MG63 (cell line): ENCODE data around the gene DCTN2. TPM values are rescaled to one million over a fixed set of nuclear protein-coding genes. Genes with fewer than 3 reads are reported as not detected.
"Not testable (repeated sequence)": the region's sequence is repeated elsewhere in the genome, so short reads cannot be mapped to it uniquely, and the experiment has no call there.

ENCODE experiments used
- DNase-seq: peaks from one replicate; pipeline ENCODE4 v3.0.0-alpha.2; 2020
- H3K27me3 ChIP-seq: fragments of 250-450 bp; sonication (Bioruptor Pico); 2 replicates; pipeline ENCODE4 v1.5.1; 2020; ENCODE audit warnings: mild to moderate bottlenecking, moderate library complexity
- H3K36me3 ChIP-seq: fragments of 250-450 bp; sonication (Bioruptor Pico); 2 replicates; pipeline ENCODE4 v1.5.1; 2020; ENCODE audit warnings: mild to moderate bottlenecking, moderate library complexity
- H3K4me3 ChIP-seq: fragments of 250-450 bp; sonication (Bioruptor Pico); 2 replicates; pipeline ENCODE4 v1.5.1; 2020; ENCODE audit warnings: mild to moderate bottlenecking, moderate library complexity
- H3K9me3 ChIP-seq: fragments of 250-450 bp; sonication (Bioruptor Pico); 2 replicates; pipeline ENCODE4 v1.5.1; 2020; ENCODE audit warnings: mild to moderate bottlenecking, moderate library complexity
- total RNA-seq: library from RNA; depleted of rRNA; stranded (reverse); fragments of >200 nt; shearing (Covaris generic); gene quantifications from 2 replicates; pipeline ENCODE4 v1.2.3, GENCODE V29; 2014; ENCODE audit warnings: low replicate concordance; rRNA removed

DCTN2 gene
- 158 and 249 TPM in 2 replicates for total RNA-seq

DNA sequence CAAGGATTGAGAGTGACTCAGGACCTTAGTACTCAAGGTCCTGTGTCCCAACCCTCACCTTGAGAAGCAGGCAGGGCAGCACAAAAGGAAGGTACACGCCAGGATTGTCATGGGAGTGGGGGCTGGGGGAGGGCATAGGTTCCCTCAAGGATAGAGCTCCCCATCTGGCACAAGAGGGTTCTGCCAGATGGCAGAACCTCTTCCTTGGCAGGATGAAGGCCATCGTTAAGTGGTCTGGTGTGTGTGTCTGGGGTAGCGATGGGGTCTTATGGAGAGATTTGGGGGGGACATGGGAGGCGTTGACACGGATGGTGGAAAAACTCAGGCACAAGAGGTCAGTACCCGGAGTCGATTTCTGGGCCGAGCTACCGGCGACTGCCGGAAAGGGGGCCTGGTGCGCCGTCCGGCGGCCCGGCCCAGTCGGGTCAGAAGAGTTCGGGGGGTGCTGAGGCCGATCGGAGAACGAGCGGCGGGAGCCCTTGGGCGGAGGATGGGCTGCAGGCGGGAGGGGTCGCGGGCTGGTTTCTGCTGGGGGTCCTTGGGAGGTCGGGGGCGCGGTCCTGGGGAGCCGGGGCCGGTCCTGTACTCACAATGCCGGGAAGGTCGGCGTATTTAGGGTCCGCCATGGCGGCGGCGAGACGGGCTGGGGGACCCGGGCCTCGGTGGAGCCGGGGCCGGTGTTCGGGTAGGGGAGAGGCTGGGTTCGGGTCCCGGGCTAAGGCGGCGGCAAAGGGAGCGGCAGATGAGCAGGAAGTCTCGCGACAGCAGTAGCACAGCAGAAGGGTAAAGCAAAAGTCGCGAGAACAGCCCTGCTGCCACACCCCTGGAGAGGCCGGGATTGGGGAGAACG is at the start of gene DCTN2:
Gene DCTN2, minus strand, starts transcription at position 755 of the 850 bp plus-strand sequence. Its CDS starts 129 bp downstream, at position 626.
- Histone ChIP-seq H3K4me3 (peak within 1 kb of the TSS; percentile 91), H3K27me3 (no peaks in the 10 kb centered on the region), H3K9me3 (no peaks in the 10 kb centered on the region), H3K36me3 (peaks cover 25% of the 10 kb centered on the region)
- DNase-seq, result peak; percentile 98

DNA sequence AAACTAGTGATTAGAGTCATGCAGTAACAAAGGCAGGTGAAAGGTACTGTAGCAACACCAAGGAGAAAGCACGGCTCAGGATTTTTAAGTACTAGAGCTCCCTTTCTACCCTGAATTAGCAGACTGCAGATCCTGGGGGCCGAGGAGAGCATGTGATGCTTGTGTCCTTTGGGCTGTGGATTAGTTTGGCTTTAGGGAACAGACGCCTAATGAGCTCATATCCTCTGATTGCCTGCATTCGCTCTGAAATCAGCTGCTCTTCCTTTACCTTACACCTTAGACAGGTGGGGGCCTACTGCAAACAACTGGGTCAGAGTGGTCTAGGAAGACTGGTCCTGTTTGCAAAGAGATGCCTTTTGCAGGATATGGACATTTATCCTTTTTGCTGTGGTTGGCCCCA is 46.2 kb upstream of the DCTN2 start:
- no peak overlapping the region for H3K4me3 ChIP-seq
- H3K9me3 ChIP-seq, result no peaks in the 10 kb centered on the region
- no peaks in the 10 kb centered on the region for H3K27me3 ChIP-seq
- no peaks in the 10 kb centered on the region for H3K36me3 ChIP-seq
- no peak for DNase-seq

DNA sequence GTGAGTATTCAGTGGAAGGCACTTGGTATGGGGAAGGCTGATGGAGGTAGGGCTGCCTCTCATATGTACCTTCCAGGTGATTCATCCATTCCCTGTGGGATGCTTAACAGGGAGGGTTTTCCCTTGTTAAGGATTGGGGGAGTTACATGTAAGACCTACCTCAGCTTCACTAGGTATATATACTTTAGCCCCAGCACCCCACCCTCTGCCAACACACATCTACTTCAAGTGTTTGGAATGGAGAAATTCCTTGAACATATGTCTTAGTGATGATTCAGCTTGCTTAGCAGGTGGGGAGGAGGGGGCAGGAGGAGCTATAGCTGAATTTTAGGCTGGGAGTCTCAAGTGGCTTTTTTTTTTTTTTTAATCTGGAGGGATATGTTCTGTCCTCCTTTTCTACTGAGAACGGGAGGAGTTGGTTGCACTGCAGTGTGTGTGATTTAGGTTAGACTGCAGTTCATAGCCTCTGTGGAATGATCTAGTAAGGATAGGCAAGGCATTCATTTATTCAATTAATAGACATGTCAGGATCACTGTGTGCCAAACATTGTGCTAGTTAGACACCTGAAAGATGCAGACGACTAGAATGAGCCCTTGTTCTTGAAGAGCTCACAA is 45.7 kb upstream of the DCTN2 start:
- no peaks in the 10 kb centered on the region for H3K9me3 ChIP-seq
- no peak for DNase-seq
- H3K4me3 ChIP-seq, result no peak overlapping the region
- no peaks in the 10 kb centered on the region for H3K36me3 ChIP-seq
- H3K27me3 ChIP-seq, result no peaks in the 10 kb centered on the region; the same call in 1 of the 2 replicates

DNA sequence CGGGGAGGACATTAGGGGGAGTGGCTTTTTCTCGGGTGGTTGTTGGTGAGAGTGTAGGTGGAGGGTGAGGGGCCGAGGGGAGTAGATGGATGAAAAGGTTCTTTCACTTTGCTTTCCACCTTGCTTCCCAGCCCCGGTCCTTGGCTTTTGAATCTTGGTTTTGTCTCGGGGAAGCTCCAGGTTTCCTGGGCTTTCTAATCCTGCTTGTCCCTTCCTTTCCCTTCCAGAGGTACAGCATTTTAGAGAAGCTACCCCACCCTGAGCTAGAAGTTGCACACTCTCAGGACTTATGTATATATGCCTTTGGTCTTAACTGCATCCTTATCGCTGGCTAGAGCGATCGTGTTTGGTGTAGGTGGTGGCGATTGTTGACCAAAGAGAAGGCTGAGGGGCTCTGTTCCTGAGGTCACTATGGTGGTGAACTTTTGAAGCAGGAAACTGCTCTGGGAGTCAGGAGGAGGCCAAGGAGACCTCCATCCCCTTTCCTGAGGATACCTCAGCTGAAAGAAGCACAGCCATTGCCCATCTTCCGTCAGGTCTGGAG is 44.9 kb upstream of the DCTN2 start:
- Histone ChIP-seq H3K27me3 (no peaks in the 10 kb centered on the region; the same call in 1 of the 2 replicates), H3K4me3 (peak overlapping the region; percentile 80), H3K9me3 (no peaks in the 10 kb centered on the region), H3K36me3 (no peaks in the 10 kb centered on the region)
- DNase-seq, result no peak

DNA sequence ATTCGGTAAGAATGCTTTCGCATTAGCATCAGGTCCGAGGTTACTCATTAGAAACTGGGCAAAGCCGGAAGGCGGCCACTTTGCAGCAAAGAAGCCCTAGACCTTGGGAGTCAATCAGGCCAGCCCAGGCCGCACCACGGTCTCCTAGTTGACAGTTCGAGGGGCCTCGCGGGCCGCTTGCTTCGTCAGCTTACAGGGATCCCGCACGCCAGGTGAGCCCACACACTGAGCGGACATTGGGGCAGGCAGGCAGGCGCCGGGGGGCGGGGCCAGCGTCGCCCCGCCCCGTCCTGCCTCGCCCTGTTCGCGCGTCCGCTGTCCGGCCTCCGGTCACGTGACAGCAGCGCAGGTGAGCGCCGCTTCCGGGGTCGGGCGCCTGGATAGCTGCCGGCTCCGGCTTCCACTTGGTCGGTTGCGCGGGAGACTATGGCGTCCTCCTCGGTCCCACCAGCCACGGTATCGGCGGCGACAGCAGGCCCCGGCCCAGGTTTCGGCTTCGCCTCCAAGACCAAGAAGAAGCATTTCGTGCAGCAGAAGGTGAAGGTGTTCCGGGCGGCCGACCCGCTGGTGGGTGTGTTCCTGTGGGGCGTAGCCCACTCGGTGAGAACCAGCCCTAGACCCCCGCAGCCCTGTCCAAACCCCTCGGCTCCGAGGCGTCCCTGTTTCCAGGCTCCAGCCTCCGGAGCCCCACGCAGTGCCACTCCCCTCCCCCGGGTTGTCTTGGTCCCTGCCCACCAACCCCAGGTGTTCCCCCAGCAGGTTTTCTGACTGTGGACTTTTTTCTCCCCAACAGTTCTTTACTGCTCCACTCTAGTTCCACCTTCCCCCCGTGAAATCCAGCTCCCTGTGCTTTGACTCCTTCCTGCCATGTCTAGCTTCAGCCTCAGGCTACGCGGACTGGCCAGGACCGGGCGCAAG is 44.1 kb upstream of the DCTN2 start, which contains the start of gene PIP4K2C:
Gene PIP4K2C, plus strand, starts transcription at position 329 of the 918 bp plus-strand sequence. Its CDS starts 98 bp downstream, at position 427.
- H3K9me3 ChIP-seq, result no peaks in the 10 kb centered on the region
- no peaks in the 10 kb centered on the region for H3K36me3 ChIP-seq
- peak within 1 kb of the TSS; percentile 80 for H3K4me3 ChIP-seq
- DNase-seq, result peak; percentile 66
- no peaks in the 10 kb centered on the region; the same call in 1 of the 2 replicates for H3K27me3 ChIP-seq

DNA sequence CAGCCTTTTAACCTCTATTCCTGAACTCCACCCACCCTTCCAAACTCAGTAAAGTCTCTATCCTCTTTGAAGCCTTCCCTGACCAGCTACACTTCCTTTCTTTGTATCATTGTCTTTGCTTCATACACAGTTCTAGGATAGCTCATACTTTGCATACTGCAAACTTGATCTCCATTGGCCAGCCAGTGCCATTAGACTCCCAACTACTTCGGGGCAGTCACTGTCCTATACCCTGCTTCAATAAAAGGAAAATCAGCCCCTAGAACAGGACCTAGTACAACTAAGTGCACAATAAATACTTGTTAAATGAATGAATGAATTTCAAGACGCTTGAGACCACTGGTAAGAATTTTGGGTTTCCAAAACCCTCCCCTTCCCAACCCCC is 43.5 kb upstream of the DCTN2 start:
- peak overlapping the region; percentile 80 for H3K4me3 ChIP-seq
- no peaks in the 10 kb centered on the region for H3K36me3 ChIP-seq
- no peaks in the 10 kb centered on the region for H3K9me3 ChIP-seq
- H3K27me3 ChIP-seq, result no peaks in the 10 kb centered on the region; the same call in 1 of the 2 replicates
- no peak for DNase-seq

DNA sequence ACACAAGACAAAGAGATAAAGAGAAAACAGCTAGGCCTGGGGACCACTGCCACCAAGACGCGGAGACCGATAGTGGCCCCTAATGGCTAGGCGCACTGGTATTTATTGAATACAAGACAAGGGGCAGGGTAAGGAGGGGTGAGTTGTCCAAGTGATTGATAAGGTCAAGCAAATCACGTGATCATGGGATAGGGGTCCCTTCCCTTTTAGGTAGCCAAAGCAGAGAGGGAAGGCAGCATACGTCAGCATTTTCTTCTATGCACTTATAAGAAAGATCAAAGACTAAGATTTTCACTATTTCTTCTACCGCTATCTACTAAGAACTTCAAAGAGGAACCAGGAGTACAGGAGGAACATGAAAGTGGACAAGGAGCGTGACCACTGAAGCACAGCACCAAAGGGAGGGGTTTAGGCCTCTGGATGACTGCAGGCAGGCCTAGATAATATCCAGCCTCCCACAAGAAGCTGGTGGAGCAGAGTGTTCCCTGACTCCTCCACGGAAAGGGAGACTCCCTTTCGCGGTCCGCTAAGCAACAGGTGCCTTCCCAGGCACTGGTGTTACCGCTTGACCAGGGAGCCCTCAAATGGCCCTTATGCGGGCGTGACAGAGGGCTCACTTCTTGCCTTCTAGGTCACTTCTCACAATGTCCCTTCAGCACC is 42.1 kb upstream of the DCTN2 start:
- not testable (repeated sequence) for DNase-seq, H3K4me3 ChIP-seq

DNA sequence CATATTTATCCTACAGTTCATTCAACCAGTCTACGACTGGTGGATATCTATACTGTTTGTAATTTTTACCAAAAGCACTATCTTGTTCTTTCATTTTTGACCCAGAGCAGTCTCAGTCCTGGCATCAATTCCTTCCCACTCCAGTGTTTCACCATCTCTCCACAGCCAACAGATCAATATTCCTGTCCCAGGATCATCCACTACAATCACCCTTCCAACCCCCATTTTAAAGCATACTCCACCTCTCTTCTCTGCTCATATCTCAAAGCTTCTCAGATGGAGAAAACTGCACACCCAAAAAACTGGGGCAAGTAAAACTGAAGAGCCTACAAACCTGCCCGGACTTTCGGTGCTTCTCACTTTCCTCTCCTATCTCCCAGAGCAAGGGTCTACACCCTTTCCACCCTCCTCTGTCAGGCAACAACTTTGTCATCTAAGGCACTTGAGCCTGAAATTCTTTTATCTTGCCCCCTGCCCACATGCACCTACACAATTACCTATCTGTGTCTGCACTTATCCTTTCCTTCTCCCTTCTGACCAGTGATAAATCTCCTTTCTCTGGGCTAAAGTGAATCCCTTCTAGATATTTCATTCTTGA is 39.9 kb upstream of the DCTN2 start:
- Histone ChIP-seq H3K36me3 (no peaks in the 10 kb centered on the region), H3K4me3 (no peak overlapping the region), H3K27me3 (peaks cover 3% of the 10 kb centered on the region; the same call in 1 of the 2 replicates), H3K9me3 (no peaks in the 10 kb centered on the region)
- DNase-seq, result no peak

More for the DNA sequence above, 42.1 kb upstream of the DCTN2 start:
- not testable (repeated sequence) for H3K27me3 ChIP-seq, H3K36me3 ChIP-seq, H3K9me3 ChIP-seq

DNA sequence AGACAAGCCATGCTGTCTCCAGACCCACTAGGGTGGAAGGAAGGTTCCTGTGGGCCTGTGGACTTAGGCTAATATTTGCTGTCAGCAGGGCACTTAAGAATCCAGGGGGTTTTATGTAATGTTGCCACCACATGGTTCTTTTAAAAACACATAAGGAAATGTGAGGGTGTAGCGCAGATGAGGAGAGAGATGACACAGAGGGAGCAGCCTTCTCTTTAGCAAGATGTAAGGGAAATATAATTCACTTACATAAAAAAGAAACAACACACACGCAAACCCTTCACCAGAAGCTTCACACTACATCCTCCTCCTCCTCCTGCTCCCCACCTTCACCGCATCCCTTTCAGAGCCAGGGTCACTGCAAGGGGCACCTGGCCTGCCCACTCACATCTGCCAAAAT is 39.1 kb upstream of the DCTN2 start:
- DNase-seq, result no peak
- no peak overlapping the region for H3K4me3 ChIP-seq
- H3K27me3 ChIP-seq, result peaks cover 3% of the 10 kb centered on the region; the same call in 1 of the 2 replicates
- H3K36me3 ChIP-seq, result no peaks in the 10 kb centered on the region
- H3K9me3 ChIP-seq, result no peaks in the 10 kb centered on the region

DNA sequence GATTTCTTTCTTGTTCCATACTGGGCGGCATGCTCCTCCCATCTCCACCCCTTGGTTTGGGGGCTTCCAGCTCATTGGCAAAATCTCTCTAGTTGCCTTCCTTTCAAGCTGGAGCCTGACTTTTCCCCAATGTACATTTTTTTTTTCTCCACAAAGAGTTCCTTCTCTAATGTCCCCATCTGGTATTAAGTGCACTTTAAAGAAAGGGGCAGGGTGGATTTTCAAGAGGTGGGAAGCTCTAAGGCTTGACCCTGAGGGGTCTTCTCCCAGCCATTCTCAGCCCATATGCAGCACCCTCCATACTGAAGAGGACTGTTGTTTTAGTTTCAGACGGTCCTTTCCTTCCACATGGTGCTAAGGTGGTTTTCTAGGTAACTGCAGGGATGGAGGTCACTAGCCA is 38.2 kb upstream of the DCTN2 start:
- Histone ChIP-seq H3K36me3 (no peaks in the 10 kb centered on the region), H3K4me3 (no peak overlapping the region), H3K9me3 (no peaks in the 10 kb centered on the region), H3K27me3 (peaks cover 3% of the 10 kb centered on the region; the same call in 1 of the 2 replicates)
- DNase-seq, result no peak

DNA sequence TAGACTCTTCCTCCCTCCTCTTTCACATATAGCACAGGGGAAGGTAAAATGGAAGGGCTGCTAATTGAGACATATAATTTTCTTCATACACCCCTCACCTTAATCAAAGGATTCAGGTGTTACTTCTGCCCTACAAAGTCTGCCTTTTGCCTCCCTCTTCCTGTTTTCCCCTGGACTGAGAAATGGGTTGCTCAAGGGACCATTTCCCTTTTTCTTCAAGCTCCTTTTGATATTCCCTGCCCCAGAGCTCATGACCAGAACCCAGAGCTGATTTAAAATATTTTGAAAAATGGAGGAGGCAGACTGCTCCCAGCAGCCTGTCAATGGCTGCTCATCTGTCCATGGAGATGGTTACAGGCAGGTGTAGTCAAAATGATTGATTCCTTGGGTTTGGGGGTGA is 37.7 kb upstream of the DCTN2 start:
- DNase-seq, result no peak
- Histone ChIP-seq H3K4me3 (no peak overlapping the region), H3K36me3 (no peaks in the 10 kb centered on the region), H3K27me3 (peaks cover 3% of the 10 kb centered on the region; the same call in 1 of the 2 replicates), H3K9me3 (no peaks in the 10 kb centered on the region)

DNA sequence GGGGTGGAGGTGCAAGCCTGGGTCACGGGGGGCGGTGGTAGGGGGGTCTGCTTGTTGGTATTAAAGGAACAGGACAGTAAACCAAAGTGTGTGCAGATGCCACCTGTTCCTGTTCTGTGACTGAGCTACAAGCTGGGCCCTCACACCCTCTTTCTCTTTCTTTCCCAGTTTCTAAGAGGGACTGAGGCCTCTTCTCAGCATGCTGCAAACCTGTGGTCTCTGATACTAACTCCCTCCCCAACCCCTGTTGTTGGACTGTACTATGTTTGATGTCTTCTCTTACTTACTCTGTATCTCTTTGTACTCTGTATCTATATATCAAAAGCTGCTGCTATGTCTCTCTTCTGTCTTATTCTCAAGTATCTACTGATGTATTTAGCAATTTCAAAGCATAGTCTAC is 37.1 kb upstream of the DCTN2 start:
- DNase-seq, result no peak
- no peaks in the 10 kb centered on the region for H3K9me3 ChIP-seq
- H3K27me3 ChIP-seq, result peaks cover 3% of the 10 kb centered on the region; the same call in 1 of the 2 replicates
- H3K4me3 ChIP-seq, result no peak overlapping the region
- H3K36me3 ChIP-seq, result no peaks in the 10 kb centered on the region

DNA sequence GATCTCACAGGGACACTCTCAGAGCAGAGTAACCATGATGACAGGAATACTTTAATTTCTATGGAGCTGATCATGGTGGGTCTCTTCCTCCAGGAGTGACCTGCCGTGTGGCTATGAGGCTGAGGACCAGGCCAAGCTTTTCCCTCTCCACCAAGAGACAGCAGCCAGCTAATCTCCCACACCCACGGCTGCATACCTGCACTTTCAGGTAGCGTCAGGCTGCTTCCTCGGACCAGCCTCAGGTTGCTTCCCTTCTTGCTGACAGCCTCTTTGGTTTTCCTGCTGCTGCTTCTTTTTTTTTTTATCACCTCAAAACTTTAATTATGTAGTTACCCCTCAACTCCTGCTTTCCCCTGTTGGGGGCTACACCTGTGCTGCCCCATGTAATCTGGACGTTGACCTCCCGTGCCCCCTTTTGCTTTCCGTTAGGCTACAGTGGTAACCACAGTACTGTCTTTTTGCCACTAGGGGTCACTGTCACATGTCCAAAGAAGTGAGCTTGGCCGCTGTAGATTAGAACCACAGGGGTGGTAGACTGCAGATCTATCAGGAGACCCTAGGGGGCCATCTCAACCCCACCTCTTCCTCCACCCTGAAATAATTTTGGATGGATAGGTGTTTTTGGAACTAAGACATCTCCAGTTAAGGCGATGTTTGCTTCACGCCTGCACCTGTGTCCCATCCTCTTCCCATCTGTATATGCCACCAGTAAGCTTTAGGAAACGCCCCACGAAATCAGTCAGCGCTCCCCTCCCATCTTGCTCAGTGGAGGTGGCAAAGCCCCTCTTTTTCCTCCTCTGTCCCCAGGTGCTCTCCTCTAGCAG is 36.2 kb upstream of the DCTN2 start:
- Histone ChIP-seq H3K27me3 (peaks cover 3% of the 10 kb centered on the region; the same call in 1 of the 2 replicates), H3K36me3 (no peaks in the 10 kb centered on the region), H3K4me3 (no peak overlapping the region), H3K9me3 (no peaks in the 10 kb centered on the region)
- peak; percentile 50 for DNase-seq

DNA sequence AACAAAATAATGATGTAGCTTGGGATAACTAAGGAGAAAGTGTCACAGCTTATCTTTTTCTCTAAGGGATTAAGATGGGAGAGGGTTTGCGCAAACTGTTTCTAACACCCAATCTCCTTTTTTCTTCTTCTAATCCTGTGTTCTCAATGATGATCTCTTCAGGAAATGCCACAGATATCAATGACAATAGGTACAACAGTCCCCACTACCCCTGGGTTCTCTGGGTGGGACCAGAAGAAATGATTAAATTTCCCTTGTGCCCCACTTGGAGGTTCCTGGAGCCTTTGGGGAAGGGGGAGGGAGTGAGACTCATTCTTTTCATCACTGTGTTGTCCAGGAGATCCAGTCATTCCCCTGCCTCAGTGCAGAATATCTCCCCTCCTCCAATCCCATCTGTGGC is 35.4 kb upstream of the DCTN2 start:
- Histone ChIP-seq H3K9me3 (no peaks in the 10 kb centered on the region), H3K36me3 (no peaks in the 10 kb centered on the region), H3K4me3 (no peak overlapping the region), H3K27me3 (peaks cover 3% of the 10 kb centered on the region; the same call in 1 of the 2 replicates)
- DNase-seq, result no peak

DNA sequence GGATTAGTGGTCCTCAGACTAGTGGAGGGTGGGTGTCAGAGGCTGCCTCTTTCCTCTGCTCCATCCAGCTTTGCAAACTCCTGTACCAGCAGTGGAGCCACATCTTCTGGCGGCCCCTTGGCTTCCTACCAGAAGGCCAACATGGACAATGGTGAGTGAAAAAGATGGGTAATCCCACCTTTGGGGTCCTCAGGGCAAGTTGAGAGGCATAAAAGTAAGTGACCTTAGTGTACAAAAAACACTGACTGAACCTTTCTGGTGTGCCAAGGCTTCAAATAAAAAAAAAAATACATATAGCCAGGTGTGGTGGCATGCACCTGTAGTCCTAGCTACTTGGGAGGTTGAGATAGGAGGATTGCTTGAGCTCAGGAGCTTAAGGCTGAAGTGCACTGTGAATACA is 34.8 kb upstream of the DCTN2 start:
- Histone ChIP-seq H3K9me3 (no peaks in the 10 kb centered on the region), H3K27me3 (peaks cover 3% of the 10 kb centered on the region; the same call in 1 of the 2 replicates), H3K4me3 (no peak overlapping the region), H3K36me3 (no peaks in the 10 kb centered on the region)
- no peak for DNase-seq
